Measurements from ENCODE around the gene SLC35E3. TPM values are rescaled to one million over a fixed set of nuclear protein-coding genes. Genes with fewer than 3 reads are reported as not detected.
A peak's percentile ranks its signal among the peaks of the same experiment; 100 is the strongest.

Gene SLC35E3
- total and polyA plus RNA-seq, 8 donors = 4.1 to 8.6 (median 5.7) TPM

DNA sequence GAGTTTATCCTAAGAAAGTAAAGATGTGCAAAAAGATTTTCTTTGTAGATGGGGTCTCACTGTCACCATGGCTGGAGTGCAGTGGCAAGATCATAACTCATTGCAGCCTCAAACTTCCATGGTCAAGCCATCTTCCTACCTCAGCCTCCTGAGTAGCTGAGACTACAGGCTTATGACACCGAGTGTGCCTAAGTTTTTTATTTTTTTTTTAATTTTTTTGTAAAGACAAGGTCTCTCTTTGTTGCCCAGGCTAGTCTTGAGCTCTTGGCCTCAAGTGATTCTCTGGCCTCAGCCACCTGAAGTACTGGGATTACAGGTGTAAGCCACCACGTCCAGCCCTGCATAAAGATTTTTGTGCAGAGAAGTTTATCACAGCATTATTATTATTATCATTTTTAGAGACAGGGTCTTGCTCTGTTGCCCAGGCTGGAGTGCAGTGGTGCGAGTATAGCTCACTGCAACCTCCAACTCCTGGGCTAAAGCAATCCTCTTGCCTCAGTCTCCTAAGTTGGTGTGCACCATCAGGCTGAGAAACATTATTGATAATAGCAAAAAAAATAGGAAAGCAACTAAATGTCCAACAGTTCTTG, 42.7 kb downstream of the SLC35E3 start:
- Histone ChIP-seq H3K4me1 (peaks cover 8 to 50% (median 26%) of the 10 kb centered on the region in 3 donors), H3K27ac (peak overlapping the region in 2 of 4 donors; percentile 29 to 77), H3K27me3 (no peaks in the 10 kb centered on the region), H3K9me3 (no peaks in the 10 kb centered on the region), H3K4me3 (no peak overlapping the region), H3K36me3 (no peaks in the 10 kb centered on the region)
- 86 to 91% methylated on average over 3 of the region's 3 CpGs for WGBS, 2 donors
- ATAC-seq = no peak
- no peak for TF ChIP-seq CTCF (IDR thresholded peaks at IDR 0.05)
- no peak for DNase-seq
- FAIRE-seq = no peak
- intact Hi-C loops (cut with DNase I) = no loop called here

GRCh38 chr12:68789144-68789878, 43.3 kb downstream of the SLC35E3 start:
- DNase-seq = peak in 2 of 6 donors; percentile 23 to 27
- Histone ChIP-seq H3K9me3 (no peaks in the 10 kb centered on the region), H3K36me3 (no peaks in the 10 kb centered on the region), H3K4me1 (peaks cover 8 to 50% (median 26%) of the 10 kb centered on the region in 3 donors), H3K4me3 (no peak overlapping the region), H3K27me3 (no peaks in the 10 kb centered on the region), H3K27ac (peak overlapping the region in 1 of 4 donors; percentile 29)
- FAIRE-seq = no peak
- intact Hi-C loops (cut with DNase I) = no loop called here
- ATAC-seq = peak; percentile 60 to 84 (median 68)
- 65 to 72% methylated on average over 14 of the region's 14 CpGs for WGBS, 2 donors
- no peak for TF ChIP-seq CTCF (IDR thresholded peaks at IDR 0.05)

- intact Hi-C loops (cut with DNase I) = no loop called here
- no peaks in the 10 kb centered on the region for H3K36me3 ChIP-seq
- no peak for TF ChIP-seq CTCF (IDR thresholded peaks at IDR 0.05)
- 98% methylated on average over 13 of the region's 13 CpGs for WGBS, 2 donors
- no peaks in the 10 kb centered on the region for H3K27me3 ChIP-seq
- H3K27ac ChIP-seq = no peak overlapping the region
- FAIRE-seq (no peak), ATAC-seq (no peak), DNase-seq (no peak)
- H3K9me3 ChIP-seq = no peaks in the 10 kb centered on the region
- H3K4me3 ChIP-seq = no peak overlapping the region
- H3K4me1 ChIP-seq = peaks cover 8 to 43% (median 24%) of the 10 kb centered on the region in 3 donors
Observed at GRCh38 chr12:68790081-68790951, 44.3 kb downstream of the SLC35E3 start.

- DNase-seq (no peak), FAIRE-seq (no peak), ATAC-seq (no peak)
- H3K27ac ChIP-seq = no peak overlapping the region
- H3K27me3 ChIP-seq = no peaks in the 10 kb centered on the region
- peaks cover 2 to 37% (median 18%) of the 10 kb centered on the region in 3 donors for H3K4me1 ChIP-seq
- no peak overlapping the region for H3K4me3 ChIP-seq
- no peaks in the 10 kb centered on the region for H3K36me3 ChIP-seq
- WGBS, 2 donors = 64 to 67% methylated on average over 3 of the region's 3 CpGs
- intact Hi-C loops (cut with DNase I) = no loop called here
- no peaks in the 10 kb centered on the region for H3K9me3 ChIP-seq
- no peak for TF ChIP-seq CTCF (IDR thresholded peaks at IDR 0.05)
Observed at GRCh38 chr12:68790952-68791234, 44.9 kb downstream of the SLC35E3 start.

Measured in pancreas (tissue), 10 donors.